GM18511 (cell line): Measurements from ENCODE around the gene CCT5.
"Not testable (repeated sequence)": the region's sequence is repeated elsewhere in the genome, so short reads cannot be mapped to it uniquely, and the experiment has no call there.

Experiments used
- ATAC-seq: cut with Tn5 transposase; IDR thresholded peaks from one replicate; pipeline ENCODE4 v1.9.1; 2021; ENCODE audit warnings: mild to moderate bottlenecking, moderate library complexity; ENCODE audit not compliant: unreplicated experiment

CCT5 gene

DNA sequence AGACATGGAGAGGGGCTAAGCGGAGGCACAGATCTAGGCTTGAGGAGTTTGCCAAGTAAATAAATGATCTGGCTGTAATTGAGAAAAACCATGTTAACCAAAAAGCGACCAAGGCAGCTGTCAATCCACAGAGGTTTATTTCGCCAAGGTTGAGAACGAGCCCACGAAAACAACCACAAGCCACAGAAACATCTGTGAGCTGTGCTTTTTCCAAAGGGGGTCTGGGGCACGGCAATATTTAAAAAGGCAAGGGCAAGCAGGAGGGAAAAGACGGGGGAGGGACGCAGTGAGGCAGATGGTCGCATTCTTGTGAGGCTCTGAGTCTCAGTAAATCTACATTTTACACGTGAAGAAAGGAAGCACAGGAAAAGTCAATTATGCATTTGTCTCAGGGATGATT is 25.4 kb downstream of the CCT5 start:
- ATAC-seq = no peak

DNA sequence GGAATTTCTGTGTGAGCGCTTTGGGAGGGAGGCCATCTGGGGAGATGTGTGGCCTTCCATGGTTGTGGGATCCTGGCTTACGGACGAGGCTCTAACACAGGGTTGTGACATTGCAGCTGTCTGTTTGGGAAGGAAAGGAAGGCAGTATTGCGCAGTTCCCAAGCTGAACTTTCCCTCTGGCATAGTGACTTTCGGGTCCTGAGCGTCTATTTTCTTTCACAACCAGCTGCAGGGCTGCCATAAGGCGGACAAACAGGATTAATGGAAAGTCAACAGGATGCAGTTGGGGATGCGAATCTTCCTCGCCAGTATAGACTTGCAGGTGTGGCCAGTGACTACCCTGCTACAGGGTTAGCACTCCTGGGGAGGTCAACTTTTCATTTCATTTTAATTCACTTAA is 25.9 kb downstream of the CCT5 start:
- no peak for ATAC-seq

DNA sequence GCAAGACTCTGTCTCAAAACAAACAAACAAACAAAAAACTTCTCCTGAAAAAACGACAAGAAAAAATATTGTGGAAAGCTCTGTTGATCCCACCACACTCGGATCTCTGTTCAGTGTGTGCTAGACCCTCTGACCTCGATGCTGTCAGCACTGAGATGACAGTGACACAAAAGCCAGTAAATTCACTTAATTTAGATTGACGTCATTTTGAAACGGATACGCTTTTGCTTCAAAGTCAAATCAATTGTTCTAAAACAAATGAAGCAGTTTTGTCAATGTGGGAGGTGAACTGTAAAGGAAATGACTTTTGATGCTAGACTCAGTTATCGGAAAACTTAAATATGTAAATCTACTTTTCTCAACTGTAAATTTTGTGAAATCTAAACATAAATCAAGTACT is 26.6 kb downstream of the CCT5 start:
- ATAC-seq = no peak

DNA sequence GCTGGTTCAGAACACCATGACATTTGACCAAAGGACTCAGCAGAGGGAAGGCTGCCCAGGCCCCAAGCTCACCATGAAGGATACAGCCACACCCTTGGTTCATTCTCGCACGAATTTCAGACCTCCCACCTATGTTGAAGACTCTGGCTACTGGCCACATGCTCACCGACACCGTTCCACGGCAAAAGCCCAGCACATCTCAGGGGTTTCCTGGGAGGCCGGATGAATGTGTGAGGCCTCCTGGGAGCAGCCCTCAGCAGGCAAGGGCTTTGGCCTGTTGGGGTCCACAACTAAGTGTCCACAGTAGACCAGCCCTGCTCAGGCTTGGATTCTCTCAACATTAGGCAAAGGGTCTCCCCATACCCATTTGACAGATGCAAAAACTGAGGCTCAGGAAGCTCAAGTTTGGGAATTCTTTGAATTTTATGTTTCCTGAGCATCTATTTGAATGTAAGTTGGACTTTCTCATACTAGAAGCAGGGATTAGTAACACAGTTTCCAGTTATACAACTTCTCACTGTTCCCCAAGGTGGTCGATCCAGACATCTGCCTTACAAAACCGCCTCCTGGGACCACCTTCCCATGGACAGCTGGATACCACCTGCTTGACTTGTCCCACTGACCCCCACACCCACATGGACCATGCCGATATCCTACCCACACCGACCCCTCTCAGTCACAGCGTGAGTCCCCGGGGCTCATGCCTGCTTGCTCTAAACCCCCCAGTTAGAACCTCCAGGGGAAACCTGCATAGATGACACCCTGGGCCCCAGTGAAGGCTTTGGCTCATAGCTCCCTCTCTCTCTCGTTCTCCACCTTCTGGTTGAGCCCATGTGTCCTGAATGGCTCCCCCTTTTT is 27.9 kb downstream of the CCT5 start:
- no peak for ATAC-seq

DNA sequence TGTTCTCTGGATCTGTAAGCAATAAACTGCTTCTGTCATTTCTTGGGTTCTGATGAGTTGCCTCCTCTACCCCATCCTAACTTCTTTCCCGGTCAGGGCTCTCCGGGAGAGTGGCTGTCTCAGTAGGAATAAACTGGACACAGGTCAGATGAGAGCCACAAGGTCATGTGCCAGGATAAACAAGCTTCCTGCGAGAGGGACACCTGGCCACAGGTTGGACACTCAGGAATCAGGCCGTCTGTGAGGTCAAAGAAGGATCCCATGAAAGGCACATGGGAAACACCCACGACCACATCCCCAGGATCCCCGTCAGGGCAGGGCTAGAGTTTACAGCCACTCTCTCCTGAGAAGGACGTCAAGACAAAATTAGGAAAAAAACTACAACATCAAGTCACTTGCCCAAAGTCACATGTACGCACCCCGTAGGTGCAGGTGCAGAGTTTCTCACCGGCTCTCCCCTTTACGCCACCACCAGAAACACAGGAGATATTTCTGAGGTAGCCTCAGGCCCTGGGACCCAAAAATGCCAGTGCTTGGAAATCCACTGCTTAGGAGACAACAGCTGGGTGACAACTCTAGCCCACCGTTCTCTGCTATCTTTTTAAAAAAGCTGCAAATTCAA is 28.7 kb downstream of the CCT5 start:
- ATAC-seq = no peak

DNA sequence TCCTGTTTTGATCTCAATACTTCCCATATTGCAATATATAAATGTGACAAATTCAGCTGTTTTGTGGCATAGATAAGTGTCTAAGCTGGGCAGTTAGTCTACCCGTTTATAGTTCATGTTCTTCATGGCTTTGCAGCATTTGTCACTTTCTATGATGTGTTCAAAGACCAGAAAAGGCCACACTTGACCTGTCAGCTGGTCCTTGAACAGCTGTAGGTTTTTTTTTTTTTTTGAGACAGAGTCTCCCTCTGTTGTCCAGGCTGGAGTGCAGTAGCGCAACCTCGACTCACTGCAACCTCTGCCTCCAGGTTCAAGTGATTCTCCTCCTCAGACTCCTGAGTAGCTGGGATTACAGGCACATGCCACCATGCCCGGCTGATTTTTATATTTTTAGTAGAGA is 29.2 kb downstream of the CCT5 start:
- ATAC-seq = no peak

DNA sequence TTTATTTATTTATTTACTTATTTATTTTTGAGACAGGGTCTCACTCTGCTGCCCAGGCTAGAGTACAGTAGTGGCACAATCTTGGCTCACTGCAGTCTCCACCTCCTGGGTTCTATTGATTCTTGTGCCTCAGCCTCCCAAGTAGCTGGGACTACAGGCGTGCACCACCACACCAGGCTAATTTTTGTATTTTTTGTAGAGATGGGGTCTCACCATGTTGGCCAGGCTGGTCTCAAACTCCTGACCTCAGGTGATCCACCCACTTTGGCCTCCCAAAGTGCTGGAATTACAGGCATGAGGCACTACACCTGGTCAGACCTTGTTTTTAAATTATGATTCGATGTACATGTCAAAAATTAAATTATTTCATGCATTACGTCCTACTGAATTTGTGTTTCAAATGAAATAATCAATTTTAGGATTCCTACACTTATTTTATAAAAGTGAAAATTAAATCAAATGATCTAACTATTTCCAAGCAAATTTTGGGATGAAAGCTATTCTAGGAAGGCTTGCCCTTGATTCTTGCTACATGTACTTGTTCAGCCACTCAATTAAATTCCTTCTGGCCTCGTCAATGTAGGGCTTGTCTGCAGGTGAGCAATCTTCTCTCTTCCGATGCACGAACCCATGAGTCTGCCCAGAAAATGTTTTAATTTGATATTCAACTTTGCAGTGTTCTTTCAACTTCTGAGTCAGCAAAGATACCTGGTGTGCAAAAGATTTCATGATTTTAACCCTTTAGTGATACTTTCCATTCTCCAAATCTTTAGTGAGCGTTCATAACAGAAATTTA is 30.0 kb downstream of the CCT5 start:
- ATAC-seq = no peak

DNA sequence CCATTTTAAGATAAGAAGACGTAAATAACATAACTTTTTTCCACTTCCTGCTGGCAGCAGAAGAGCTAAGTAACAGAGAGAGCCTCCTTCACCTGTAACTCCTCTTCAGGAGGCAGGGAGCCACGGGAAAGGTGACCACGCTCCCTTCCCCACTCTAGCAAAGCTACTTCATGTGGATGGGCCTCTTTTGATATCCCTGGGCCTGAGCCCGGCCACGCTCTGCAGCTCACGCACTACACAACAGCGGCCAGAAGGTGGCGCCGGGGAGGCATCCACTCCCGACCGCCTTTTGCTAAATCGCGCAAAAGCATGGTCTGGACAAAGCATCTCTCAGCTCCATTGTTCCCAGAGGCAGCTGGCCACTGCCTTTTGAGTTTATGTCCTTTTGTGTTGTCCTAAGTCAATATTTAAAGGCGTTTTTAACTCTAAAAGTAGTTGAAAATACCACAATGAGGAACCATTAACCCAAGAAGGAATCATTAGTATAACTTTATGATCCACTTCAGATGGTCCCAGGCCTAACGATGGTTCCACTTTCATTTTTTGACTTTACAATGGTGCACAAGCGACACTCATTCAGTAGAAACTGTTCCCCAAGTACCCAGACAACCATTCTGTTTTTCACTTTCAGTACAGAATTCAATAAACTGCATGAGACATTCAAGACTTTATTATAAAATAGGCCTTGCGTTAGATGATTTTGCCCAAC is 34.0 kb downstream of the CCT5 start:
- peak; percentile 82 for ATAC-seq

DNA sequence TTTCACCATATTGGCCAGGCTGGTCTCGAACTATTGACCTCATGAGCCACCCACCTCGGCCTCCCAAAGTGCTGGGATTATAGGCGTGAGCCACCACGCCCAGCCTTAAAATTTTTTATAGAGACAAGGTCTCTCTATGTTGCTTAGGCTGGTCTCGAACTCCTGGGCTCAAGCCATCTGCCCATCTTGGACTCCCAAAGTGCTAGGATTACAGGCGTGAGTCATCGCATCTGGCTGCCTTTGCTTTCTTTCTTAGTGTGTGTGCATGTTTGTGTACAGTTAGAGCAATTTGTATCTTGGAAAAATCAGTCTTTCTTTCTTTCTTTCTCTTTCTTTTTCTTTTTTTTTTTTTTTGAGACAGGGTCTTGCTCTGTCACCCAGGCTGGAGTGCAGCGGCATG is 35.3 kb downstream of the CCT5 start:
- ATAC-seq = not testable (repeated sequence)

DNA sequence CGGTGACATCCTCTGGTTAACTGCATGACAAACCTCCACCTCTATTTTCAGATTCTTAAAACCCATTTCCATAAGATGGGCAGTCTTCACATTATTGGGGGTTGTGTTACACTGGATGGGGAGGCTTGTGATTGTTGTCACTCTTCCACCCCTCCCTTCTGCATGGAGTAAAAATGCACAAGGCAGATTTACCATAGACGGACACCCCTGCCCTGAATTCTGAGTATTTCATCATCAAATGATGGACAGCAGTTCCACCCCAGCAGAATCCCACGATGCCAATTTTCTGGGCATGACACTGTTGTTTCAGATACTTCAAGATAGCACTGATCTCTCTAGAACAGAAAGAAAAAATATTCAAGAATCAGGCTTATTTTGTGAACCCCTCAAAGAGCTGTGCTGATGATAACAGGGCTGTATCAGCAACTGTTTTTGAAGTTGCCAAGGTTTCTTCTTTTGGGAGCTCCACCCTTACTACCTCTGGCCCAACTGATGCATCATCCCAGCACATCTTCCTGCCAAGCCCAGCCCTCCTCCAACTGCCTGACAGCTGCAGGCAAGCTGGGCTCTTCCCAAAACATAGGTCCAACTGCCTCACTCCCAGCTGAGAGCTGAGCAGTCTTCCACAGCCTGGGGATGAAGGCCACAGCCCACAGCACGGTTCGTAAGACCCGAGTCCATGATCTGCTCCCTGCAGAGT is 36.2 kb downstream of the CCT5 start:
- no peak for ATAC-seq

DNA sequence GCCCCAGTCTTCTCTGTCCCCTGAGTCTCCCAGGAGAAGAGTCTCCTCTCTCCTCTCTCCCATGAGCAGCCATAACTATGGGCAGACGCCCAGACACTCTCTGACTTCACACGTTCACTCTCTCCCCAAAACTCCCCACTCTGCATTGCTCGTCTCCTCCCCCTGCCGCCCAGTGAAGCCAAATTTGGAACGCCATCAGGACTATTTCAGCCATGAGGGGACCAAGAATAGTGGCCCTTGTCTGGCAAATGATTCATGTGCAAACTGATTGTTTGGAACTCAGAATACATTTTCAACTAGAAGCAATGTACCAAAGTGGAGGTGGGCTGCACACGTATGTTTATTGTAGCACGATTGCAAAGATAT is 36.8 kb downstream of the CCT5 start:
- ATAC-seq = no peak

DNA sequence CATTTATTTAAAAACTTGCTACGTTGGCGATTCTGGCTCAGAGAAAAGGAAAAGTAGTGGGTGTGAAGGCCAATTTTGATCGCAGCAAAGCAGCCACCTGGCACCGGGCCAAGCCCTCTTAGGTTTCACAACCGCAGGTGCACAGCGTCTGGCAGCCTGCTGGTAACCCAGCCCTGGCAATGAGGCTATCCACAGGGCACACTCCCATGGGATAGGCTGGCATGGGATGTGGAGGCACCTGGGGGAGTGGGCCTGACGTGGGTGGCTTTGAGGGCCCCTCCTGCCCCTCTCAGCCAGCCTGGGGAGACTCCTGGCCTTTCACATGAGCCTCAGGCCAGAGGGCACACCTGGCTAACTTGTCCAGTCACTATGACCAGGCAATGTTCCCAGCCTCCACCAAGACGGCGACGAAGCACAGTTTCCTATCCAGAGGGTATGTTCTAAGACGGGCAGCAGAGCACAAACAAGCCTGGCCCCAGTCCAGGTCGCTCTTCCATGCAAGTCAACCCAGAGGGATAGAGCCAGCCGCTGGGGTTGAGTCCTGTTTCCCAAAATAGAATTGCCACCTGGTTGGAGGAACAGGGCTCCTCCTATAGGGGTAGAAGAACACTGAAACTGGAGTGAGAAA is 38.6 kb downstream of the CCT5 start:
- peak; percentile 75 for ATAC-seq

DNA sequence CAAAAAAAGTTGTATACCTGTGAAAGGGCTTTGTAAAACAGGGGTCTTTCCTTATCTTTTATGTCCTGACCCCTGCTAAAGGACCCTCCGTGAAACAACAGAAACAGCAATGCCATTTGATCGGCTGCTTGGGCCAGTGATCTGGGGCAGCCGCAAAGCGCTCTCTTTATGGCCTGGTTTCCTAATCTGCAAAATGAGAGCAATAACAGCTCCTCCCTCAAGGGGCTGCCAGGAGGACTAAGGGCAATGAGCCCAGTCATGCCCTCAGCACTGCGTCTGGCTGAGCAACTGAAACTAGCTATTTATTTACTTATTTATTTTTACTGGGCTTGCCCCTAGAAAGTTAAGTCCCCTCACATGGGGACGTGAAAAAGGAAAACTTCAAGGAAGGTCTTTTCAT is 39.3 kb downstream of the CCT5 start:
- no peak for ATAC-seq

DNA sequence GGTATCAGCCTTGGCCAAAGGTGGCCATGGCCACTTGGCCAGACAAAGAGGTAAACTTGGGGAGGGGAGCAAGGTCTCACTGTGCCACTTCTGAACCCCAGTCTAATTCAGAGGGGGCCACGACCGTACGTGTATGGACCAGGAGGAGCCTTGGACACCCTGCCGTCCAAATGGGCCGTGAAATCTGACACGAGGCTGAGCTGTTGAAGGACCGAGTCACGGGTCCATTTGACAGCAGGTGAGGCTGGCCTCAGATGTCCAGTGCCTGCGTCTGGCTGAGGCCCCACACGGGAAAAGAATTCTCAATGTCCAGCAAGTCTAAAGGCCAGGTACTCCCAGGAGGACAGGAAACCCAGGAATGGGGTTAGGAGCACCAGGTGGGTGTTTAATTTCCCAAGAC is 39.9 kb downstream of the CCT5 start:
- no peak for ATAC-seq

DNA sequence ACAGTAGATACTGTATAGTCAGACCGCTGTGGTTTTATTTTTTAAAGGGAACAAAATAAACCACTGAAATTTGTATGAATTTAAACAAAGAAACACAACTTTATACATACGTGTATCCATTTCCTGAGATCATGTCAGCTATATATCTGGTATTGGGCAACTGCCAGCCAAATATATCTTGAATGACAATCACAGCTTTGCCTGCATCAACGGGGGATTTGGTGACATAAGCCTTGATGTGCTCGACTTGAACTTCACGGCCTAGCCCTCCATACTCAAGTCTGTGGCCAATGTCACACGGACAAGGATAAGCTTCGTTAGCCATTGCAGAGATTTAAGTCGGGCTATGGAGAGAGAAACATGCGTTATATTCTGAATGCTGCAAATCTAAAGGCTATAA is 40.4 kb downstream of the CCT5 start:
- ATAC-seq = no peak

DNA sequence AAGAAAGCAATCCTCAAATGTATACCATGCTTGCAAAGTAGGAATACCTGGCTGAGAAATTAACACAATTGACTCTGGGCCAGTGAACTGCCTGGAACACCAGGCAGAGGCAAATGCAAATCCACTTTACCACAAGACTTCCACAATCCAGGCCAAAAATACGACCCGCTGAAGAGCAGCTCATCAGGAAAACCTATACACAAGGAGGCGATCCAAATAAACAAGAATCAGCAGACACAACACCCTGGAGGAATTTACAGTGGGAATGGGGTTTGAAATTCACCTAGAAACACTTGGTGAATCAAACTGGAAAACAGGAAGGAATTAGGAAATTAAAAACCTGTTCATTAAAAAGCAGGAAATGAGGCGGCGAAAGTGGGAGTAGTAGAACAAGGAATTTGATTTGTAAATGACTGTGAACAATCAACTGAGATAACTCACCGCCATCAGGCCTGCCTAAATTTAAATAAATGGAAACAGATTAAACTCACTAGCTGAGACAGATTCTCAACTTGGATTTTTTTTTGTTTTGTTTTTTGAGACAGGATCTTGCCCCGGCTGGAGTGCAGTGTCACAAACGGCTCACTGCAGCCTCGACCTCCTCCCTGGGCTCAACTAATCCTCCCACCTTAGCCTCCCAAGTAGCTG is 41.7 kb downstream of the CCT5 start:
- no peak for ATAC-seq

DNA sequence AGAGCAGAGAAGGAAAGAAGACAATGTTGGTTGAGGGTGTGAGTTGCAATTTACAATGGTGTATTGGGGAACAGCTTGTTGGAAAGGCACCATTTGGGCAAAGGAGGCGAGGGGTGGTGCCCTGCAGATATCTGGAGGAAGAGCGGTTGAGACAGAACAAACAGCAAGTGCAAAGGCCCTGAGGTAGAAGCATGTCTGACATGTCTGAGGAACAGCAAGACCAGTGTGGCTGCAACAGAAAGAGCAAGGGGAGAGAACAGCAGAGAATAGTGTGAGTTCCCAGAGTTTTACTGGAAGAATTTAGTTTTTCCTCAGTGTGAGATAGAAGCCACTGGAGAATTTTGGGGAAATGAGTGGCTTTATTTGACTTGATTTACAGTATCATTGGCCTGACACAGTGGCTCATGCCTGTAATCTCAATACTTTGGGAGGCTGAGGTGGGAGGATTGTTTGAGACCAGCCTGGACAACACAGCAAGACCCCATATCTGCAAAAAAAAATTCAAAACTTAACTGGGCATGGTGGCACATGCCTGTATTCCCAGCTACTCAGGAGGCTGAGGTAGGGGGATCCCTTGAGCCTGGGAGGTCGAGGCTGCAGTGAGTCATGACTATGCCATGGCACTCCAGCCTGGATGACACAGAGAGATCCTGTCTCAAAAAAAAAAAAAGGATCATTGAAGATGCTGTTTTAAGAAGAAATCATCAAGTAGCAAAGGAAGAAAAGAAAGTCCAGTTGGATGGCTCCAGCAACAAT is 44.0 kb downstream of the CCT5 start:
- no peak for ATAC-seq

DNA sequence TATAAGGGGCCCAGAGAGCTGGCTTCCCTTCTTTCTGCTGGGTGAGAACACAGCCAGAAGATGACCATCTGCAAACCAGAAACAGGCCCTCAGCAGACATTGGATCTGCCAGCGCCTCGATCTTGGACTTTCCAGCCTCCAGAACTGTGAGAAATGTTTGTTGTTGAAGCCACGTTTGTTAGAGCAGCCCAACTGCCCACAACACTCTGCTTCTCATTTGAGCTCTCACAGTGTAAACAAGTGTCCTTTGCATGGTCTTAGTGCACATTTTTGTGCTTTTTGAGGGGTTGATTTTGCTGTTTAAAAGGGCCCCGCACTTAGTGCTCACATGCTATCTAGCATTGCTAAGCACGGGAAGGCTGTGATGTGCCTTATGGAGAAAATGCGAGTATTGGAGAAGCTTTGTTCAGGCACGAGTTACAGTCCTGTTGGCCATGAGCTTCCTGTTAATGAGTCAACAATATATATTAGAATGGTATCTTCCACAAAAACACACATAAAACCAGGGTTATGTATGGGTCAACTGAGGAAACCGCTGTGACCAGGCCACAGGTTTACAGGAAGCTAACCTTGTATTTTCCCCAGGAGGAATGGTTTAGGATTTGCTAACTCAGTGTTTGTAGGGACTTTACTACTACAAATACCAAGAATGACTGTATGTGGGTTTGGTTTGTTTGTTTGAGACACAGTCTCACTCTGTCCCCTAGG is 45.7 kb downstream of the CCT5 start:
- no peak for ATAC-seq
